CD14-positive monocyte (primary cell): ENCODE measurements around the gene ZNF423. TPM values are rescaled to one million over a fixed set of nuclear protein-coding genes. Genes with fewer than 3 reads are reported as not detected.

Experiments used
- DNase-seq, 3 donors: peaks; one replicate each; pipeline ENCODE4 v3.0.0-alpha.2; 2011 to 2022
- H2AFZ ChIP-seq: 2 replicates; pipeline ENCODE4 v1.6.0; 2012; ENCODE audit warnings: mild to moderate bottlenecking, low read depth, low read length, inconsistent platforms; ENCODE audit not compliant: insufficient read depth, poor library complexity, severe bottlenecking
- H3K27ac ChIP-seq, 2 donors: 1 replicate in 1 of 2; 2 replicates in 1 of 2; pipeline ENCODE4 v1.5.1; 2012 to 2013; ENCODE audit warnings: low read length in 2 of 2, control low read depth in 1 of 2, inconsistent platforms in 1 of 2, low read depth in 1 of 2, mild to moderate bottlenecking in 1 of 2
- H3K27me3 ChIP-seq, 2 donors: one replicate each; pipeline versions ENCODE4 v1.6.0 to v1.6.1; 2011 to 2013; ENCODE audit warnings: low read length in 2 of 2; ENCODE audit not compliant: control insufficient read depth in 2 of 2, insufficient read depth in 2 of 2
- H3K36me3 ChIP-seq, 2 donors: replicated peaks in 1 of 2; 1 replicate in 1 of 2; 2 replicates in 1 of 2; pipeline versions ENCODE4 v1.5.1 to v1.6.1; 2012 to 2013; ENCODE audit warnings: low read length in 2 of 2, control low read depth in 1 of 2, inconsistent platforms in 1 of 2, mild to moderate bottlenecking in 1 of 2; ENCODE audit not compliant: insufficient read depth in 2 of 2, control insufficient read depth in 1 of 2
- H3K4me1 ChIP-seq, 2 donors: 1 replicate in 1 of 2; 2 replicates in 1 of 2; pipeline versions ENCODE4 v1.5.1 to v1.6.1; 2012 to 2013; ENCODE audit warnings: low read length in 2 of 2, control low read depth in 1 of 2, inconsistent platforms in 1 of 2, mild to moderate bottlenecking in 1 of 2, moderate library complexity in 1 of 2; ENCODE audit not compliant: insufficient read depth in 2 of 2, control insufficient read depth in 1 of 2
- H3K4me2 ChIP-seq: replicated peaks from 2 replicates; pipeline ENCODE3; 2012; ENCODE audit warnings: low read length, moderate library complexity, mild to moderate bottlenecking; ENCODE audit not compliant: poor library complexity, severe bottlenecking; ENCODE audit errors: extremely low read depth
- H3K4me3 ChIP-seq, 3 experiments: fragments of 200-600 bp in 1 of 3; sonication (generic) in 1 of 3; replicated peaks in 1 of 3; 1 replicate in 2 of 3; 2 replicates in 1 of 3; pipeline ENCODE4 v1.5.1; 2011 to 2013; ENCODE audit warnings: low read length in 3 of 3, mild to moderate bottlenecking in 3 of 3, control low read depth in 2 of 3, low read depth in 2 of 3, inconsistent platforms in 1 of 3, moderate library complexity in 1 of 3
- H3K79me2 ChIP-seq: 2 replicates; pipeline ENCODE4 v1.6.0; 2012; ENCODE audit warnings: mild to moderate bottlenecking, control low read depth, inconsistent platforms, low read length, moderate library complexity; ENCODE audit not compliant: insufficient read depth
- H3K9ac ChIP-seq: 2 replicates; pipeline ENCODE4 v1.6.0; 2017; ENCODE audit warnings: low read length, mild to moderate bottlenecking; ENCODE audit not compliant: insufficient read depth, poor library complexity, severe bottlenecking
- H3K9me3 ChIP-seq, 2 donors: replicated peaks in 1 of 2; 1 replicate in 1 of 2; 2 replicates in 1 of 2; pipeline versions ENCODE4 v1.5.1 to v1.6.1; 2012 to 2013; ENCODE audit warnings: low read length in 2 of 2, control low read depth in 1 of 2; ENCODE audit not compliant: control insufficient read depth in 1 of 2, insufficient read depth in 1 of 2
- H4K20me1 ChIP-seq: 2 replicates; pipeline ENCODE4 v1.6.0; 2012; ENCODE audit warnings: mild to moderate bottlenecking, low read length, control low read depth, moderate library complexity; ENCODE audit not compliant: insufficient read depth
- H3K27ac Mint-ChIP-seq, 7 donors: one replicate each; pipeline ENCODE4 v1.8.0; 2020; ENCODE audit warnings: mild to moderate bottlenecking in 7 of 7, mixed read lengths in 7 of 7, moderate library complexity in 6 of 7, inconsistent platforms in 2 of 7
- H3K27me3 Mint-ChIP-seq, 3 donors: one replicate each; pipeline ENCODE4 v1.8.0; 2021 to 2022; ENCODE audit warnings: low read depth in 3 of 3, mild to moderate bottlenecking in 3 of 3, mixed read lengths in 3 of 3, moderate library complexity in 3 of 3, inconsistent platforms in 1 of 3
- H3K36me3 Mint-ChIP-seq, 2 donors: one replicate each; pipeline ENCODE4 v1.8.0; 2020; ENCODE audit warnings: mixed read lengths in 2 of 2, inconsistent platforms in 1 of 2, mild to moderate bottlenecking in 1 of 2
- H3K4me1 Mint-ChIP-seq: one replicate; pipeline ENCODE4 v1.8.0; 2020; ENCODE audit warnings: mild to moderate bottlenecking, mixed read lengths
- H3K4me3 Mint-ChIP-seq, 2 donors: one replicate each; pipeline ENCODE4 v1.8.0; 2020; ENCODE audit warnings: mild to moderate bottlenecking in 2 of 2, mixed read lengths in 2 of 2, moderate library complexity in 1 of 2
- H3K9me3 Mint-ChIP-seq, 7 donors: one replicate each; pipeline ENCODE4 v1.8.0; 2020 to 2022; ENCODE audit warnings: mixed read lengths in 7 of 7, mild to moderate bottlenecking in 6 of 7, moderate library complexity in 6 of 7, inconsistent platforms in 2 of 7
- WGBS: methylation state at CpG from one replicate; pipeline ENCODE4 v1.1.5; 2013; ENCODE audit warnings: missing lambda C conversion rate; ENCODE audit not compliant: insufficient coverage; 5-methylcytosine and 5-hydroxymethylcytosine counted together
- intact Hi-C, 2 donors: fragments of 100-400 bp; cut with micrococcal nuclease; formaldehyde crosslinking; loops; one replicate each; pipeline versions ENCODE4 v1.15.0 to v1.15.1; 2023
- polyA plus RNA-seq, 3 donors: library from polyadenylated mRNA; depleted of rRNA in 1 of 3; unstranded in 2 of 3; stranded (reverse) in 1 of 3; fragments of 300-500 nt in 2 of 3; fragments of >200 nt in 1 of 3; fragmentation: Illumina TruSeq in 2 of 3; gene quantifications; 1 replicate in 2 of 3; 2 replicates in 1 of 3; pipeline ENCODE4 v1.2.3, GENCODE V29; 2012 to 2021
- TF ChIP-seq, protein P1 (sequence below): fragments of 200-600 bp; IDR thresholded peaks from one replicate; pipeline ENCODE4 v1.8.0; 2022; ENCODE audit warnings: antibody characterized with exemption, mild to moderate bottlenecking

ZNF423 gene
- polyA plus RNA-seq, 3 donors: not detected

DNA sequence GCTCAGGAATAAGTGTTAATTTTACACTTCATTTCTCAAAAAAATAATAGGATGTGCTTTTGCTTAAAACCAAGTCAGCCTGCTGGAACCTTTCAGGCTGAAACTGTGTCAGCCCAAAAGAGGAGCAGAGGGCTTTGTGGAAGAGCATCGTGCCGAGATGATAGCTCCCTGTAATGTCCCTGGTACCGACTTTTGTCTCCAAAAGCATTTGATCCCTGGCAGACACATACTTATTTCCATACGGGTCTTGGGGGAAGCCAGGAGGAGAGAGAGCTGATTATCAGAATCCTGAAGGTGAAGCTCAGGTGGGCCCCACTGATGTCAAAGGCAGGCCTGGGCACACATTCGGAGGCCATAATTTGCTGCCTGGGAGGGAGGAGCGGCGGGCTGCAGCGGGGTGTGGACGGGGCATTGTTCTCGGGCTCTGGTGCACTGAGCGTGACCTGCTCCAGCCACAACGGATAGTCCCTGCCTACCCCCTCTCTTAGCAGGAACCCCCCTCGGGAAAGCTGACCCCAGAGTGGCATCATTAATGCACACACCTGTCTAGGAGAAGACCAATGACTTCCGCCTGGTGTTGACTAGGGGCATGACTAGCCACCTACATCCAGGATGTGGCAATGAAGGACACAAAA, 326.4 kb downstream of the ZNF423 start:
- no peaks in the 10 kb centered on the region for H3K9me3 ChIP-seq
- H3K27ac ChIP-seq: no peak overlapping the region
- no peak overlapping the region for H3K9ac ChIP-seq
- no peak for DNase-seq
- no peak overlapping the region for H3K4me3 ChIP-seq
- H2AFZ ChIP-seq: no peak overlapping the region
- TF ChIP-seq, protein P1, sequence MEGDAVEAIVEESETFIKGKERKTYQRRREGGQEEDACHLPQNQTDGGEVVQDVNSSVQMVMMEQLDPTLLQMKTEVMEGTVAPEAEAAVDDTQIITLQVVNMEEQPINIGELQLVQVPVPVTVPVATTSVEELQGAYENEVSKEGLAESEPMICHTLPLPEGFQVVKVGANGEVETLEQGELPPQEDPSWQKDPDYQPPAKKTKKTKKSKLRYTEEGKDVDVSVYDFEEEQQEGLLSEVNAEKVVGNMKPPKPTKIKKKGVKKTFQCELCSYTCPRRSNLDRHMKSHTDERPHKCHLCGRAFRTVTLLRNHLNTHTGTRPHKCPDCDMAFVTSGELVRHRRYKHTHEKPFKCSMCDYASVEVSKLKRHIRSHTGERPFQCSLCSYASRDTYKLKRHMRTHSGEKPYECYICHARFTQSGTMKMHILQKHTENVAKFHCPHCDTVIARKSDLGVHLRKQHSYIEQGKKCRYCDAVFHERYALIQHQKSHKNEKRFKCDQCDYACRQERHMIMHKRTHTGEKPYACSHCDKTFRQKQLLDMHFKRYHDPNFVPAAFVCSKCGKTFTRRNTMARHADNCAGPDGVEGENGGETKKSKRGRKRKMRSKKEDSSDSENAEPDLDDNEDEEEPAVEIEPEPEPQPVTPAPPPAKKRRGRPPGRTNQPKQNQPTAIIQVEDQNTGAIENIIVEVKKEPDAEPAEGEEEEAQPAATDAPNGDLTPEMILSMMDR: no peak
- Mint-ChIP-seq H3K27ac (no peak overlapping the region), H3K9me3 (no peaks in the 10 kb centered on the region), H3K4me3 (no peak overlapping the region), H3K27me3 (peaks cover 23 to 38% (median 25%) of the 10 kb centered on the region in 3 donors), H3K4me1 (peaks cover 24% of the 10 kb centered on the region), H3K36me3 (peaks cover 0 to 2% of the 10 kb centered on the region in 2 donors)
- H3K4me2 ChIP-seq: no peak overlapping the region
- H3K79me2 ChIP-seq: no peaks in the 10 kb centered on the region
- 83% methylated on average over 11 of the region's 14 CpGs for WGBS
- peaks cover 4 to 9% of the 10 kb centered on the region in 2 donors for H3K4me1 ChIP-seq
- H3K36me3 ChIP-seq: no peaks in the 10 kb centered on the region
- no peaks in the 10 kb centered on the region for H4K20me1 ChIP-seq
- intact Hi-C loops: no loop called here
- H3K27me3 ChIP-seq: peaks cover 3 to 17% of the 10 kb centered on the region in 2 donors

DNA sequence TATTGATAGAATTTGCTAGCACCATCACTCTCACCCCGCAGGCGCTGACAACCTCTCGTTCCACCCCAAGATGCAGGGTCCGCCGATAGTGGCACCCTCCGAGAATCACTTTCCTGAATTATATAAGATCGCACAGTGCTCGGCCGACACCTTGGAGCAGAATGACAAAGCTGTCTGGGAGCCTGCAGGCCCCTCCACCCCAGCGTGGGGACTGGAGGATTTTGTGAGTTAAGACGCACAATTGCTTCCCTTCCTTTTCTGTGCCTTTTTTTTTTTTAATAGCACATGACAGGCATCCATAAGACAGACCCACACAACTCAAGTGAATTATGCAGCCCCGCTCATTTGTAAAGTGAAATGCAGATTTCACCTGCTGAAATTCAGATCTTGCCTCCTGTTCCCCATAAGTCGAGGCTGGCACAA, 327.0 kb downstream of the ZNF423 start:
- Histone ChIP-seq H4K20me1 (no peaks in the 10 kb centered on the region), H3K79me2 (no peaks in the 10 kb centered on the region), H3K4me2 (peak overlapping the region; percentile 83), H3K4me3 (peak overlapping the region; percentile 51 to 72 (median 66)), H3K27ac (no peak overlapping the region), H3K9ac (peak overlapping the region; percentile 60), H3K4me1 (peaks cover 4 to 9% of the 10 kb centered on the region in 2 donors), H3K9me3 (no peaks in the 10 kb centered on the region), H2AFZ (peak overlapping the region; percentile 87), H3K27me3 (peaks cover 3 to 17% of the 10 kb centered on the region in 2 donors), H3K36me3 (no peaks in the 10 kb centered on the region)
- 14% methylated on average over 9 of the region's 13 CpGs for WGBS
- H3K27ac Mint-ChIP-seq: peak overlapping the region in 1 of 7 donors; percentile 46
- intact Hi-C loops: no loop called here
- no peaks in the 10 kb centered on the region for H3K9me3 Mint-ChIP-seq
- no peak for DNase-seq
- peak overlapping the region; percentile 88 to 95 for H3K4me3 Mint-ChIP-seq
- TF ChIP-seq, protein P1: no peak
- H3K27me3 Mint-ChIP-seq: peaks cover 23 to 38% (median 25%) of the 10 kb centered on the region in 3 donors
- H3K4me1 Mint-ChIP-seq: peaks cover 24% of the 10 kb centered on the region
- peaks cover 0 to 2% of the 10 kb centered on the region in 2 donors for H3K36me3 Mint-ChIP-seq
